ENCODE measurements around the gene KRTAP9-6. TPM values are rescaled to one million over a fixed set of nuclear protein-coding genes. Genes with fewer than 3 reads are reported as not detected.

Gene KRTAP9-6
- total RNA-seq, 3 donors from 2014 or later (not counting 1 experiment from before 2014, with no cell fraction given): not detected

- intact Hi-C loops (cut with micrococcal nuclease): no loop called here
- TF ChIP-seq CTCF (IDR thresholded peaks at IDR 0.05): no peak
- DNase-seq: no peak
- no peaks in the 10 kb centered on the region for H3K9me3 Mint-ChIP-seq
- 70% methylated on average over 5 of the region's 5 CpGs for WGBS (ENCODE audit: insufficient coverage)
- no peak overlapping the region for H3K4me3 Mint-ChIP-seq
- H3K9me3 ChIP-seq (ENCODE audit: control insufficient read depth, insufficient read depth, low read length): no peaks in the 10 kb centered on the region
- peaks cover 0 to 17% of the 10 kb centered on the region in 2 donors for H3K27me3 Mint-ChIP-seq (ENCODE audit: low read depth in 2 of 2)
- H3K27ac Mint-ChIP-seq: no peak overlapping the region
- ATAC-seq: no peak
- no peaks in the 10 kb centered on the region for H3K36me3 Mint-ChIP-seq
- H3K27ac ChIP-seq (ENCODE audit: low read length): no peak overlapping the region
- H3K36me3 ChIP-seq (ENCODE audit: control insufficient read depth, insufficient read depth, low read length): no peaks in the 10 kb centered on the region
- H3K4me1 Mint-ChIP-seq: peaks cover 0 to 6% of the 10 kb centered on the region in 2 donors
- no peak overlapping the region for H3K4me3 ChIP-seq (ENCODE audit: low read length)
- H3K27me3 ChIP-seq (ENCODE audit: control insufficient read depth, insufficient read depth, low read length): no peaks in the 10 kb centered on the region
- no peaks in the 10 kb centered on the region for H3K4me1 ChIP-seq (ENCODE audit: control insufficient read depth, insufficient read depth, low read length)
Observed at GRCh38 chr17:41301204-41301790, 36.1 kb downstream of the KRTAP9-6 start.

- Mint-ChIP-seq H3K36me3 (no peaks in the 10 kb centered on the region), H3K27me3 (ENCODE audit: low read depth in 2 of 2) (peaks cover 0 to 17% of the 10 kb centered on the region in 2 donors), H3K4me1 (peaks cover 9 to 15% of the 10 kb centered on the region in 2 donors), H3K27ac (no peak within 1 kb of the TSS), H3K4me3 (no peak within 1 kb of the TSS), H3K9me3 (no peaks in the 10 kb centered on the region)
- DNase-seq (no peak), ATAC-seq (no peak)
- Histone ChIP-seq H3K4me1 (ENCODE audit: control insufficient read depth, insufficient read depth, low read length) (peaks cover 7% of the 10 kb centered on the region), H3K4me3 (ENCODE audit: low read length) (no peak within 1 kb of the TSS), H3K27me3 (ENCODE audit: control insufficient read depth, insufficient read depth, low read length) (no peaks in the 10 kb centered on the region), H3K9me3 (ENCODE audit: control insufficient read depth, insufficient read depth, low read length) (no peaks in the 10 kb centered on the region), H3K36me3 (ENCODE audit: control insufficient read depth, insufficient read depth, low read length) (no peaks in the 10 kb centered on the region), H3K27ac (ENCODE audit: low read length) (no peak within 1 kb of the TSS)
- intact Hi-C loops (cut with micrococcal nuclease): no loop called here
- TF ChIP-seq CTCF (IDR thresholded peaks at IDR 0.05): no peak
- WGBS (ENCODE audit: insufficient coverage): 75% methylated on average over 11 of the region's 11 CpGs
Observed at GRCh38 chr17:41301916-41302901, 37.0 kb downstream of the KRTAP9-6 start, which contains the start of gene KRTAP29-1. TSS of gene KRTAP29-1 (minus strand) at chr17:41302851. CDS start at chr17:41302851, 0 bp downstream.

GRCh38 chr17:41302981-41303380 lies 37.8 kb downstream of the KRTAP9-6 start:
- no peak for ATAC-seq
- Mint-ChIP-seq H3K27ac (no peak overlapping the region), H3K36me3 (no peaks in the 10 kb centered on the region), H3K9me3 (no peaks in the 10 kb centered on the region), H3K27me3 (ENCODE audit: low read depth in 2 of 2) (peaks cover 0 to 16% of the 10 kb centered on the region in 2 donors), H3K4me3 (no peak overlapping the region), H3K4me1 (peaks cover 16 to 22% of the 10 kb centered on the region in 2 donors)
- Histone ChIP-seq H3K27me3 (ENCODE audit: control insufficient read depth, insufficient read depth, low read length) (no peaks in the 10 kb centered on the region), H3K9me3 (ENCODE audit: control insufficient read depth, insufficient read depth, low read length) (no peaks in the 10 kb centered on the region), H3K36me3 (ENCODE audit: control insufficient read depth, insufficient read depth, low read length) (no peaks in the 10 kb centered on the region), H3K4me1 (ENCODE audit: control insufficient read depth, insufficient read depth, low read length) (peaks cover 15% of the 10 kb centered on the region), H3K4me3 (ENCODE audit: low read length) (no peak overlapping the region), H3K27ac (ENCODE audit: low read length) (no peak overlapping the region)
- intact Hi-C loops (cut with micrococcal nuclease): no loop called here
- no peak for DNase-seq
- TF ChIP-seq CTCF (IDR thresholded peaks at IDR 0.05): no peak
- 98% methylated on average over 4 of the region's 4 CpGs for WGBS (ENCODE audit: insufficient coverage)

Measured in natural killer cell (primary cell).